ENCODE data around the gene C10orf88. TPM values are rescaled to one million over a fixed set of nuclear protein-coding genes. Genes with fewer than 3 reads are reported as not detected.

Gene C10orf88
- total and polyA plus RNA-seq, 2 experiments from 2014 or later: 5.6 to 11.1 TPM

- ATAC-seq (no peak), DNase-seq (ENCODE audit: low spot score) (no peak)
- Histone ChIP-seq H3K36me3 (ENCODE audit: insufficient read depth) (no peaks in the 10 kb centered on the region), H3K79me2 (replicated peaks; ENCODE audit: insufficient read depth) (no peaks in the 10 kb centered on the region), H3F3A (replicated peaks; ENCODE audit: low read depth) (no peaks in the 10 kb centered on the region), H3K9me2 (ENCODE audit: insufficient read depth) (no peaks in the 10 kb centered on the region), H3K4me2 (no peak overlapping the region), H3K27ac (ENCODE audit: low read depth) (no peak overlapping the region), H3K27me3 (ENCODE audit: insufficient read depth) (no peaks in the 10 kb centered on the region), H3K4me1 (ENCODE audit: insufficient read depth) (no peaks in the 10 kb centered on the region), H4K20me1 (replicated peaks; ENCODE audit: insufficient read depth) (no peaks in the 10 kb centered on the region), H3K4me3 (no peak overlapping the region), H2AFZ (no peak overlapping the region)
- H3K27me3 Mint-ChIP-seq (ENCODE audit: insufficient read depth, low read depth, poor library complexity): no peaks in the 10 kb centered on the region
- peaks cover 5% of the 10 kb centered on the region; the same call in 2 of the 3 replicates for H3K36me3 Mint-ChIP-seq (ENCODE audit: low read depth)
- no peak overlapping the region for H3K27ac Mint-ChIP-seq
- TF ChIP-seq POLR2AphosphoS5 (IDR thresholded peaks at IDR 0.05; ENCODE audit: low read depth): no peak
- TF ChIP-seq EZH2 (IDR thresholded peaks at IDR 0.05; ENCODE audit: low read depth, unreplicated experiment): no peak
- TF ChIP-seq, protein P1, sequence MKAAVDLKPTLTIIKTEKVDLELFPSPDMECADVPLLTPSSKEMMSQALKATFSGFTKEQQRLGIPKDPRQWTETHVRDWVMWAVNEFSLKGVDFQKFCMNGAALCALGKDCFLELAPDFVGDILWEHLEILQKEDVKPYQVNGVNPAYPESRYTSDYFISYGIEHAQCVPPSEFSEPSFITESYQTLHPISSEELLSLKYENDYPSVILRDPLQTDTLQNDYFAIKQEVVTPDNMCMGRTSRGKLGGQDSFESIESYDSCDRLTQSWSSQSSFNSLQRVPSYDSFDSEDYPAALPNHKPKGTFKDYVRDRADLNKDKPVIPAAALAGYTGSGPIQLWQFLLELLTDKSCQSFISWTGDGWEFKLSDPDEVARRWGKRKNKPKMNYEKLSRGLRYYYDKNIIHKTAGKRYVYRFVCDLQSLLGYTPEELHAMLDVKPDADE (IDR thresholded peaks at IDR 0.05): no peak
- TF ChIP-seq JUNB (IDR thresholded peaks at IDR 0.05; ENCODE audit: unreplicated experiment): no peak
- no peak for TF ChIP-seq ZNF114 (CRISPR knock-in tag; IDR thresholded peaks at IDR 0.05)
- no peak for TF ChIP-seq REST (IDR thresholded peaks at IDR 0.05; ENCODE audit: unreplicated experiment)
- TF ChIP-seq, protein P2, sequence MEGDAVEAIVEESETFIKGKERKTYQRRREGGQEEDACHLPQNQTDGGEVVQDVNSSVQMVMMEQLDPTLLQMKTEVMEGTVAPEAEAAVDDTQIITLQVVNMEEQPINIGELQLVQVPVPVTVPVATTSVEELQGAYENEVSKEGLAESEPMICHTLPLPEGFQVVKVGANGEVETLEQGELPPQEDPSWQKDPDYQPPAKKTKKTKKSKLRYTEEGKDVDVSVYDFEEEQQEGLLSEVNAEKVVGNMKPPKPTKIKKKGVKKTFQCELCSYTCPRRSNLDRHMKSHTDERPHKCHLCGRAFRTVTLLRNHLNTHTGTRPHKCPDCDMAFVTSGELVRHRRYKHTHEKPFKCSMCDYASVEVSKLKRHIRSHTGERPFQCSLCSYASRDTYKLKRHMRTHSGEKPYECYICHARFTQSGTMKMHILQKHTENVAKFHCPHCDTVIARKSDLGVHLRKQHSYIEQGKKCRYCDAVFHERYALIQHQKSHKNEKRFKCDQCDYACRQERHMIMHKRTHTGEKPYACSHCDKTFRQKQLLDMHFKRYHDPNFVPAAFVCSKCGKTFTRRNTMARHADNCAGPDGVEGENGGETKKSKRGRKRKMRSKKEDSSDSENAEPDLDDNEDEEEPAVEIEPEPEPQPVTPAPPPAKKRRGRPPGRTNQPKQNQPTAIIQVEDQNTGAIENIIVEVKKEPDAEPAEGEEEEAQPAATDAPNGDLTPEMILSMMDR (conservative IDR thresholded peaks at IDR 0.05; ENCODE audit: low read depth in 2 of 2): no peak
- TF ChIP-seq CREB1 (CRISPR knock-in tag; IDR thresholded peaks at IDR 0.05; ENCODE audit: low read depth): no peak
- TF ChIP-seq NANOG (IDR thresholded peaks at IDR 0.05; ENCODE audit: borderline replicate concordance): no peak
- no peak for TF ChIP-seq ZNF331 (CRISPR knock-in tag; IDR thresholded peaks at IDR 0.05; ENCODE audit: low read depth)
- no peak for TF ChIP-seq ZNF462 (CRISPR knock-in tag; IDR thresholded peaks at IDR 0.05)
- no peak for TF ChIP-seq EZH2phosphoT487 (IDR thresholded peaks at IDR 0.05; ENCODE audit: unreplicated experiment)
- no peak for TF ChIP-seq STAT1 (IDR thresholded peaks at IDR 0.05; ENCODE audit: unreplicated experiment)
- H3K4me1 Mint-ChIP-seq: no peaks in the 10 kb centered on the region
- H3K9me3 Mint-ChIP-seq: no peaks in the 10 kb centered on the region
- no peak overlapping the region for H3K4me3 Mint-ChIP-seq
Observed at GRCh38 chr10:122931088-122931906, 22.7 kb downstream of the C10orf88 start.
